RCC 7860 (cell line): ENCODE measurements around the gene KCND3.

Experiments
- DNase-seq: peaks from one replicate; pipeline ENCODE4 v3.0.0-alpha.2; 2015; ENCODE audit warnings: low spot score
- FAIRE-seq: peaks from 2 replicates; lab custom pipeline; 2012; peaks lifted over from hg19 to GRCh38; lab: Jason Lieb, UNC

Gene KCND3

DNA sequence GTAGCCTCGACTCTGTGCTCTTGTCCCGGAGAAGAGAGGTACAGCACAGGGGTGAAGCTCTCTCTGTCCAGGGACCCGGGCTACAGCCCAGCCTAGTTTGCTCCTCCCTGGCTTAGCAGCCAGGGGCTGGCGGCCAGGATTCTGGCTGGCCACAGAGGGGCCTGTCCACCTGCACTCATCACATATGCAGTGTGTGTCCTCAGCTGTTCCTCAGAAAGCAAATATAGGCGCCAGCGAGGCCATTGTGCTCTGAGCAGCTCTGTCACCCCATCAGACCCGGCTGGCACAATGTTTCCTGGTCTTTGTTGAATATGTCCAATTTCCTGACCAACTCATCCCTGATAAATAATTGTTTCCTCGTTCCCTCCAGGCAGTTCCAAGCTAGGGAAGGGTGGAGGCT, 28.5 kb downstream of the KCND3 start:
- FAIRE-seq (no peak), DNase-seq (no peak)

DNA sequence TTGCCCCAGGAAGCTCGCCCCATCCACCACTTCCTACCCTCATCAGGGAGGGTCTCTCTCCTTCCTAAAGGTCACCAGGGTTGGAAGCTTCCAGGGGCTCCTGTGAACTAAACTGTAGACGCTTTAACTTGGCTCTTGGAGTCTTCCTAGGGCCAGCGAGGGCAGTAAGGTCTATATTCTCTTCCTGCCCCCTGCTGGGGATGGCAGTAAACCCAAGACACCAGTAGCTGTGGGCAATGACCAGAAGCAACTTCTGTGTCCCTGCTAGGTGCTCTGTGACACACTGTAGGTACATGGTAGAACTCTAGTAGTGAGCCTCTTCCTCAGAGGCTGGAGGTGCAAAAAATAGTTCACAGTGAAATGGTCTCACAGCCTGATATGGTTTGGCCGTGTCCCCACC, 30.0 kb downstream of the KCND3 start:
- no peak for FAIRE-seq
- no peak for DNase-seq

DNA sequence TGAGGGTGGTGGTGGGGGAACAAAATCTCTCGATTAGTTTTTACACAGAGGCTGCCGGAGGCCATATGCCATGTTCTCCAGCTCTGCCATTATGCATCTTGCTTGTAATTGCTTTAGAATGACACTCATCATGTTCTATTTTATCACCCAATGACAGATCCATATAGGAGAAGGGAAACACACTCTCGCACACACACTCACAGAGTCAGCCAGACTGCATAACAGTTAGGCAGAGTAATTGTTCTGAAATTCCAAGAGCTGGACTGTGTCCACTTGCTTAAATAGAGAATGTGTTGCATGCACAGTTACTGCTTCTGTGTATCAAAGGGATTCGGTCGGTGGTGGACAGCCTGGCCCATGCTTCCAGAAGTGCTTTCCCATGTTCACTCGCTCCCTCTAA, 30.6 kb downstream of the KCND3 start:
- FAIRE-seq (no peak), DNase-seq (no peak)

DNA sequence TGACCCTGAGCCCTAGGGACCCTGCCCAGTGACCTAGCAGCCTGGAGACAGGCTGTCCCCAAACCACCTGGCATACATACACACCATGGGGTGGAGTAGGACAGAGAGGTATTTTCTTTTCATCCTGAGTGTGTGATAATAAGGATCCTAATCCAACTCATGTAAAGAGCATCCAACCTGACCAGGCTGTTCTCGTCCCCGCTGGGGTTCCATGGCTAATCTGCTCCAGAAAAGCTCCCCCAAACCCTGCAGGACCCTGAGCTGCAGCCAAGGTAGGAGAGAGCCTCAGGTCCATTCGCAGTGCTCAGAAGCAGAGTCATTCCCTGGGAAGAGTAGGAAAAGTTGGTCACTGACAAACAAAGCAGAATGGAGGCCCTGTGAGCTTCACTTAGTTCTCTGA, 31.4 kb downstream of the KCND3 start:
- DNase-seq, result no peak
- no peak for FAIRE-seq

DNA sequence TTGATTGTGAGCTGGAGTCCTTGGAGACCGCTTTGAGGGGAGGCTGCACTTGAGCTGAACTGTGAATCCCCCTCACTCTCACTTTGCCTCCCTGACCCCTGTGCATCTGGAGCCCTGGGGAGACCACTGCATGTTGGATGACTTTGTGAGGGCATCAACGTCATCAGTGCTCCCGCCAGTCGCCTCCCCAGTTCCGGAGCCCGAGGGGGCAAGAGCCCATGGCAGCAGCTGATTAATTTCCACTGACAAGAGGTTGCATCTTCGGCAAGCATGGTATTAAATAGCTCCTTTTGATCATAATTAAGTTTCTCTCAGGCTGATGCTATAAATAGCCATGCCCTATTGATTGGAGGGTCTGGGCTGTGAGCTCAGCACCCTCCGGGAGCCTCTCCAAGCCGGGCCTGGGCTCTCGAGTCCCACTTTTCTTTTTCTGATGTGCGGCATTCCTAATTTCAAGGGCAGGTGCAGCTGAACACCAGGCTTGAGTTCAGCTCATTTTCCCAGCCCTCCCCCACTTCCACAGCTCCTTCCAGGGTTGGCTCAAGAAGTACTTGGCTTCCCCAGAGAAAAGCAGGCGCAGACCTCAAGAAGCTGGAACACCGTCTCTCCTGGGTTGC, 33.2 kb downstream of the KCND3 start:
- FAIRE-seq (no peak), DNase-seq (no peak)

DNA sequence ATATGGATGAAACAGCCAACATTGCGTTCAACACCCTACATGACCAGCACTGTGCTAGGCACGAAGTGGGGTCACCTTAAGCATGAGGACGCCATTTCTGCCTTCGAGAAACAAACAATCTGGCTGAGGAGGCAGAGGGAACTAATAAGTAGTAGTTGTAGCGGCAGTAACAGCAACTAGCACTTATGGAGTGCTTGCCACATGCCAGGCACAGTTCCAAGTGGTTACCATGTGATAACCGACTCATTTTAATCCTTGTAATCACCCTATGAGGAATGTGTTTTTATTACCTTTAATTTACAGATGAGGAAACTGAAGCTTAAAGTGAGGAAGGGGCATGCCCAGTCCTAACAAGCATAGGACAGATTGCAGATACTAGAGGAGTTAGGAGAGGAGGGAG, 33.7 kb downstream of the KCND3 start:
- FAIRE-seq (no peak), DNase-seq (no peak)

DNA sequence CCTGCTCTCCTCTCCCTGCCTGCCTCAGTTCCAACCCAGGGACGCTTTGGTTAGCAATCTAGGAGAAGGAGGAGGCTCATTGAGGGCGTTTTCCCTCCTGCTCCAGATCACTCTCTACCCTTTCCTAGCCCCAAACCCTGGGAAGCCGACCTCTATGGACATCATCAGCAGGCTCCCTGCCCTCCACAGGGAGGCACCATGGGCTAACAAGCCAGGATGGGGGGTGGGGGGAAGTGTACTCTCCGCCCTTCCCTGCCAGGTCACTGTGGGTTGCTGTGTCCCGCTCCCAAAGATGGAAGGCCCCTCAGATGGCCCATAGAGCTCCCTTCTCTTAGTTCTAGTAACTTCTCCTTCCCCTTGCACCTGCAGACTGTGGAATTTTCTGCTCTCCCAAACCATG, 35.7 kb downstream of the KCND3 start:
- DNase-seq, result no peak
- no peak for FAIRE-seq

DNA sequence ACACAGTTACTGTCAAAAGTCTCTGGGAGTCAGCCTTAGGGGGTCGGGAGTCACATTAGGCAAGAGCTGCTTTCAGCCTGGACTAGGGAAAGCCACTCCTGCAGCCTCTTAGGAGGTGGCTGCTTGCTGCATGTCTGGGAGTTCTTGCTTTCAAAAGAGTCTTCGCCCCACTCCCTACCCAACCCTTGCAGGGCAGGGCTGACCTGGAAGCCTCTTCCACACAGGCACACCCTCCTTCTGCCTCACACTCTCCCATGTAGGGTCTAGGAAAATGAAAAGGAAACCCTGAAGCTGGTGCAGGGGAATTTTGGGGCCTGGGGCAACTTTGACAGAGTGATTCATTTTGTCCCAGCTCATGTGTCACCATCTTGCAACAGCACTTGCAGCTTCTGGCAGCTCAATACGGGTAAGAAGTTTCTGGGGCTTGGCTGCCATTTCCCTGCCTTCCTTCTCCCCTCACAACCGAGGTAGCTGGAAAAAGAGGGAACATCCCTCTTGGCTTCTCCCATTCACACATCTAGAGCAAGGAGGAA, 37.3 kb downstream of the KCND3 start:
- no peak for FAIRE-seq
- no peak for DNase-seq

DNA sequence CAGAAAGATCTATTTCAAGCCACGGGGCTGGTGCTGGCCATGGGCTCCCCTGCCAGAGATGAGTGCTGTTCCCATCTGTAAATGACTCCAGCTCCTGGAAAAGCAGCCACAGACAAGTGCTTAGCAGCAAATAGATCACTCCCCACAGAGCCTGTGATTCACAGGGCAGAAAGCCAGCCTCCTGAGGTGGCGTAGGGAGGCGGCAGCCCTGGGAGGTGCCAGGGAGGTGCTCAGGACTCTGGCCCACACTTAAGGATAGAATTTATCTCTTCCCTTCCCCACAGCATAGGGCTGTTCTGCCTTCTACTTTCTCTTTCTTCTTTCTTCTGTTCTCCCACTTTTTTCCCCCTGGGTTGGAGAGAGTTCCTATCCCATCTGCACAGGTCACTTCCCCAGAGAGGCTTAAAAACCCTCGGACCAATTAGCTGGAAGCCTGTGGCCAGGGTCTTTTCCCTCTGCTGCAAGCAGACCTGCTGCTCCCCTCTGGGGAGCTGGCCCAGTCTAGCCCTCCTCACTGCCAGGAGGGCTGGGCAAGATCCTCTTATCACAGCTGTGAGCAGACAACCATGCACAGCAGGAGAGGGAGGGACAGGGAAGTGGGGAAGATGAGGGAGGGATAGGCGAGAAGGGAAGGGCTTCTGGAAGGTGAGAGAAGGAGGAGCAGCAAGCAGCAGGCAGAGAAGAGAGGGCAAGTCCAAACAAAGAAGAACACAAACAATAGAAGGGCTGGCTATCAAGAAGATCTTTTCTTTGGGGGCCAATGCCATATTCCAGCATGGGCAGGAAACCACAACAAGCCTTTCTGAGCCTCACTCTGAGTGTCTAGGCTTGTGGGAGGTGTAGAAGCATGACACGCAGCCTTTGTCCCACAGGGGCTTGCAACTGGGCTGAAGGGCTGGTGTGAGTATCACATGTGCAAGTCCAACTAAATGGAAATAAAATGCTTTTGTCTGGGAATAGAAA, 41.0 kb downstream of the KCND3 start:
- FAIRE-seq (no peak), DNase-seq (no peak)

DNA sequence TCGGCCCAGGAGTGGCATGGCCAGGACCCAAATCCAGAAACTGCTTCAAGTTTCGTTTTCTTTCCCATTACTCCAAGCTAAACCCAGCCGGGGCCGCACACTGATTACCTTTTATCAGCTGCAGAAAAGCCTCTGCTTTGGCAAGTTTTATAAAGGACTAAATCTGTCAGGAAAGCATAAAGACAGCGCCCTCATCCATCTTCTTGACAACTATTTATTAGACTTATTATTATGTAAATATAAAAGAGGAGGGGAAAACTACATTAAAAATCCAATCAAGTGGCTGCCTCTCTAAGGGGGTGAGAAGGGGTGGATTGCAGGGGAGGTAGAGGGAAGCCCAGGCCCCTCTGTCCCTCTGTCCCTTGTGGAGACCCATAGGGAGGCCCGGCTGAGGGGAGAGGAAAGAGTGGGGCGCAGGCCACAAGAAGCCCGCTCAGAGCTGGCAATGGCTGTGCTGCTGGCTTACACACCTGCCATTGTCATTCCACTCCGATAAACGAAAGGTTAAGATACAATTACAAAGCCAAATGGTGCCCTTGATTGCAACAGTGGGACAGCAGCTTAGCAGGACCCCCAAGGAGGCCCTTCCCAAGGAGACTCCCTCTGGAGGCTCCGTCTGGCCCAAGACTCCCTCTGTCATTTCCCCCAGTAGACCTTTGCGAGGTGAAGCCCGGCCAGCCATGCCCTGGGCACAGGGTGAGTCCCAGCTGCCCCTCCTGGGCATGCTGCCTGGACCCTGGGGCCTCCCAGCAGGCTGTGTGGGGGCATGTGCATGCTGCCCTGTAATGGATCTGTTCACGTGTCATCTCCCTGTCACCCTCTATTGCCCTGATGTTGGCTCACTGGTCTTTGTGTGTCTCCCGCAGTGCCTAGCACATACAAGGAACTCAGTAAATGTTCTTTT, 45.4 kb downstream of the KCND3 start:
- FAIRE-seq, result no peak

DNA sequence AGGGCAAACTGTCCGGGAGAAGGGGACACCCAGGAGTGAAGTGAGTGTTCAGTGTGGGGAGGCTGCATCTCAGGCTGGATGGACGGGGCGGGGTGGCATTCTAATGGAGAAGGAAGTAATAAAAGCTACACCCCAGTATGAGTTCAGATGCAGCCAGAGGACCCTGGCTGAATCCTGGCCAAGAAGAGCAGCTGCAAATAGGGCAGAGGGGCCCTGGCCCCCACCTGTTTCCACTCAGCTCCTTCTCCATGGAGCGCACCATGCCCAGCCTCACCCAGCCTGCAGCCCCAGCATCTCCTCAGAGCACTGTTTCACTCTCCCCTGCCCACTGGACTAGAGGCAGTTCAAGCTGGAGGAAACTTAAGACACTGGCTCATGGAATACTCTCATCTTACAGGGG, 46.4 kb downstream of the KCND3 start:
- no peak for FAIRE-seq
- DNase-seq, result no peak

More for the DNA sequence above, 45.4 kb downstream of the KCND3 start:
- DNase-seq, result no peak

DNA sequence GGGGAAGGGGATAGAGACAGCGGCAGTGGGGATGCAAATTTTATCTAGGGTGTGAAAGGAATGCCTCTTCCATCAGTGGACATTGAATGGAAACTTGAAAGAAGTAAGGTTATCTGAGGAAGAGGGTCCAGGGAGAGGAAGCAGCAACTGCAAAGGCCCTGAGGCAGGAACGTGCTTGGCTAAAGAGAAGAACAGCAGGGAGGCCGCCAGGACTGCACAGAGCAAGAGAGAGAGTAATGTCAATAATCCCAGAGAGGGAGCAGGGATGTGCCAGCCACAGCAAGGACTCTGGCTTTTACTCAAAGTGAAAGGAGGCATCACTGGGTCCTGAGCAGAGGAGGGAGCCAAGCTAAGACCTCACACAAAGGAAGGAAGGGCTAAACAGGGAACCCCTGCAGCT, 50.9 kb downstream of the KCND3 start:
- DNase-seq (no peak), FAIRE-seq (no peak)

DNA sequence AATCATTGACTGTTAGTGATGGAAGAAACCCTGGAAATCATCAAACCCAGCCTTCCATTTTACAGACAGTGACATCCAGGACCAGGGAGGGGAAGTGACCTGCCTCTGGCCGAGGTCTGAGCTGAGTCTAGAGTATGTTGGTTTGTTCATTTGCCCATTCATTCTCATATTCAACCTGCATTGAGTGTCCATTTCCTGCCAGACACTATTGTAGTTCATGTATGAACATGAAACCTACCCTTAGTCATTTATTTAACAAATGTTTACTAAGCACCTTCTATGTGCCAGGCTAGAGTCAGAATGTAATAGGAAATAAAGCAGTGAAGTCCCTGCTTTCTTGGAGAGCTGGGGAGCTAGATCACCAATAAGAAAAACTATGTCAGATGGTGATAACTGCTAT, 51.3 kb downstream of the KCND3 start:
- no peak for FAIRE-seq
- DNase-seq, result no peak

DNA sequence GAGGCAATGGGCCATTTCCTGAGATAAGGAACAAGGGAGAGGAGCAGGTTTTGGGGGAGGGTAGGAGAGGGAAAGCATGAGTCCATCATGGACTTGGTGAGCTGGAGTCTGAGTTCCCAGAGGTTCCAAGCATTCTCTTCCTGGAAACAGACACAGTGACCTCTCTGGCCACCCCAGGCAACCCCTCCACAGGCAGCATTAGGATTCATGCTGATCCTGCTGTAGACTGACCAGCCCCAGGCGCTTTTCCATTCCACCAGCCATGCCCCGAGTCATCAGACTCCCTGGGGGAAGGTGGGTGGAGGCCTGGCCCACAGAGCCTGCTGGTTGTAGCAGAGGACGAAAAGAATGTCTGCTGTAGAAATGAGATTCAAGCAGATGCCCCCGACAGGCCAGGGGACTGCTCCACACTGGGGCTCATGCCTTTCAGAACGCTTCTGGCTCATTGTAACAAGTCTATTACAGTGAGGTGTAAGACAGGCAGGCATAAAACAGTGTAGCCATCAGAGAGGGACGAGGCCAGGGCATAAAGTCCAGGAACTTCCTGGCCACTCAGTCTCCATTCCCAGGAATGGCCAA, 52.2 kb downstream of the KCND3 start:
- no peak for FAIRE-seq

DNA sequence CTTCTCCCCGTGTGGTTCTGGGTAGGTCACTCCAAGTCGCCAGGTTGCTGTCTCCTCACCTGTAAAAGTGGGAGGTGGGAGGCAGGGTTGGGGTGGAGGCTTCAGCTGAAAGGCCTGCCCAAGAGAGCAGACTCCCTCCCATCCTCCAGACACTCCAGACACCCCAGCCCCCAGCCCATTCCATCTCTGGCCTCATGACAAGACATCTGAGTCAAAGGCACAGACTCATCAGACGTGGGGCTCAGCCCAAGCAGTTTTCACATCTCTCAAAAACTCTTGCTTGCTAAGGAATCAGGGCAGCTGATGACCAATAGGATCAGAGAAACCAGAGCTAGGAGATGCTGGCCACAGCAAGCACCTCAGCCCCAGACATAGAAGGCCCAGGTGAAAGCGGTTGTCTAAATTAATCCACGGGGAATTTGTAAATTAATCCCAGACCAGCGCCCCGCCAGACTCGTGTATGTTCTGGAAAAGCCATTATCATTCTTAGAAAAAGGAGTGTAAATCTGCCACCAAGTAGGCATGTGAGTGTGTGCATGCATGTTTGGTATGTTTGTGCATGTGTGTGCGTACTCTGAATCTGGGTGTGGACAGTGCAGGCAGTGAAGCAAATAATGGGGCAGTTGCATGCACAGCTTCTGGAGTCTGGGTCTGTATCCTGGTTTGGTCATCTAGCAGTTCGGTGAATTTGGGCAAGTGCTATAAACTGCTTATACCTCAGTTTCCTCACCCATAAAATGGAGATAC, 55.2 kb downstream of the KCND3 start:
- no peak for DNase-seq
- FAIRE-seq, result no peak

More for the DNA sequence above, 52.2 kb downstream of the KCND3 start:
- DNase-seq, result no peak

DNA sequence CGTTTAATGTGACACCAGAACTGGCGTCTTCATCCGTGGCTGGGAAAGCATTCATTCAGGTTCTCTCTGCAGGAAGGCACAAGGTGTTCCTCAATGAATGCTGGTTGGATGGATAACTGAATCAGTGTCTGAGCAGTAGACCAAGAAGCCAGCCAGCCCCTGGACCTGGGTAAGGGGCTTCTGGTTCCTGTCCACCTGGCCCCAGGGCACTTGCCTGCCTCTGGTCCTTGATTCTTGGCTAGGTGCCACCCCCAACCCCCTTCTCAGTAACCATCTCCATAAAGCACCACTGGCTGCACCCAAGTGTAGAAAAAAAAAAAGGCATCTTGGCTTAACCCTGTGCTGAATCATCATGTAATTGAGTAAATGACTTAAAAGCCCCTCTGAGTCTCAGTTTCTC, 59.1 kb downstream of the KCND3 start:
- no peak for FAIRE-seq

DNA sequence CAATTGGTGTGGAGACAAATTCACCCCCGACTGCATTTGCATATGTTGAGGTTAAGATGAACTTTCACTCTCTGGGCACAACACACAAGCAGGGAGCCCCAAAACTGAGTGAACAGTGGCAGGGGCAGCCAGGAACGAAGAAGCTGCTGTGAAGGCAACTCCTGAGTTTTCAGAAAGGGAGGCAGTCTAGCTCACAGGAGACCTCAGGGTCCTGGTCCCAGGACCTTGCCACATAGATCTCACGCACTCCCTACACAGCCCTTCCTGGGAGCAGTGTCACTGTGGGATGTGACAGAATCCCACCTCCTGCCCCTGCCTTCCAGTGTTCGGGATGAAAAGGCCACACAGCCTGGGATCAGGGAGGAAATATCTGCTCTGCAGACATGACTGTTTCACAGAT, 60.9 kb downstream of the KCND3 start:
- DNase-seq (no peak), FAIRE-seq (no peak)

More for the DNA sequence above, 59.1 kb downstream of the KCND3 start:
- no peak for DNase-seq

DNA sequence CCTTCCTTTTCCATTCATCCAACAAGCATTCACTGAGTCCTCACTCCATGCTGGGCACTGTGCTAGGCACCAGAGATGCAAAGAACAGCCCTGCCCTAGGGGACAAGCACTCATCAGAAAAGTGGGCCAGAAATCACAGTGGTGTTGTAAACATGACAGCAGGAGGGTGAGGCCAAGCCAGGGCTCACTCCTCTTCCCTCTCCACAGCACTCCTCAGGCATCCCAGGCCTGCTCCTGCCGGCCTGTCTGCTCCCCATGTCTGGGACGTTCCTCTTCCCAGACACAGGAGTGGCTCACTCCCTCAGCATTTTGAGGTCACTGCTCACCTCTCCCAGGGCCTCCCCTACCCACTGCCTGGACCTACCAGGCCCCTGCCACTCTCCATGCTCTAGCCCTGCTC, 61.8 kb downstream of the KCND3 start:
- FAIRE-seq (no peak), DNase-seq (no peak)

DNA sequence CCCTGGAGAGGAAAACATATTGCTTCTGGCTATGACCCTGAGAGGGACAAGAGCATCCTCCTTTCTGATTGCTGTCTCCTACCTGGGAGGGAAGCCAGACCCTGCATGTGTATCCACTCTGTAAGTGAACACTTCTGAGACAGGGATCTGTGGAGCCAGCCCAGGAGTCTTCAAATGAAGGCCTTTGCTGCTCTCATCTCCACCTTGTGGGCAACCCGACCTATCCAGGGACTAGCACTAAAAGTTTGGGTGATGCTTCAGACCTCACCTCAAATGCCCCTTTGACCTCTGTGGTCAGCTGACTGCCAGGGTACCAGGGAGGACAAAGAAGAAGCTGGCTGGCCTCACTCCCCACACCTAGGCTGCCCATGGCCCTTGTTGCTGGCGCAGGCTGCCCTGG, 64.7 kb downstream of the KCND3 start:
- FAIRE-seq (no peak), DNase-seq (no peak)

DNA sequence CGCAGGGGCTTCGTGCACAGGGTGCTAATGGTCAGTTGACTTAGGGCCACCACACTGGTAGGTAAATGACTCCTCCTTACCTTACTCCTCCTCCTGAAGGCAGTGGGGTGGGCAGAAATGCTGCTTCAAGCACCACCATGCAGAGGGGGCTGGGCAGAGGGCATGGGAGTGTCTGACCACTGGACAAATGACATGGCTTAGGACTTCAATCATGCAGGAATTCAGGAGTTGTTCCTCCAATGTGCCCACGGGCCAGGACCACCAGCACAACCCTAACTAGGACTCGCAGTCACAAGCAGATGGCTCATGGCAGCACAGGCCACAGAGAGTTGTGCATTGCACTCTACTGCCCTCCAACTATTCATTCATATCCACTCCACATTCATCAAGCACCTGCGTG, 65.7 kb downstream of the KCND3 start:
- FAIRE-seq, result no peak
- DNase-seq, result no peak
